ENCODE data around the gene SMIM1.

DNA sequence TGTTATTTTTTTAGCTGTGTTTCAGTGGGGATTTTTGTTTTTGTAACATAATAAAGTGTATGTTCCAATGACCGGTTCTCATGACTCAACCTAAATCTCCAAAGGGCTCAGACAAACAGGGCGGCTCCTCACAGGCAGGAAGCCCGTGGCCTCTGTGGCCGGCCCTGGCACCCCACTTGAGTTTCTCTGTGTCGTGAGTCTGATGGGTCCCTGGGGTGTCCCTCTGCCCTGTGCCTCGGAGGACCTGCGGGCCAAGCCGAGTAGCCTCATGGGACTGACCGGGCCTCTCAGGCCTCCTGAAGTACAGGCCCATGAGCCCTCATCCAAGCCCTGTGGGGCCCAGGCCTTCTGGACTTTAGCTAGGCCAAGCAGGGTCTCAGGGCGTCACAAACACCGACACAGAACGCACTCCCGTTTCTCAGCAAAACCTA is 36.4 kb upstream of the SMIM1 start:
- TF ChIP-seq CTCF (IDR thresholded peaks at IDR 0.05; ENCODE audit: low read depth, low read length, poor library complexity, severe bottlenecking): no peak
- no peak for TF ChIP-seq EZH2phosphoT487 (IDR thresholded peaks at IDR 0.05; ENCODE audit: borderline replicate concordance, low read length)
